ENCODE measurements around the gene BIN1.

DNA sequence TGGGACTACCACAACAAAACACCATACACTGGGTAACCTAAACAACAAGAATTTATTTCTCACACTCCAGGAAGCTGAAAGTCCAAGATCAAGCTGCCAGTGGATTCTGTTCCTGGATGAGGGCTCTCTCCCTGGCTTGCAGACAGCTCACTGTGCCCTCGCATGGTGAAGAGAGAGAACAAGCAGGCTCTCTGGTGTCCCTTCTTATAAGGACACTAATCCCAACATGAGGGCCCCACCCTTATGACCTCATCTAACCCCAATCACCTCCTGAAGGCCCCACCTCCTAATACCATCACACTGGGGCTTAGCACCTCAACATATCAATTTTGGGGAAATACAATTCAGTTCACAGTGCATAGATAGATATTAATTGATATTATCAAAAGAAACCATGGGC is 83.5 kb downstream of the BIN1 start:
- TF ChIP-seq SP1 (CRISPR knock-in tag; conservative IDR thresholded peaks at IDR 0.05) (no peak), E2F1 (CRISPR knock-in tag; IDR thresholded peaks at IDR 0.05) (no peak), NR2C2 (CRISPR knock-in tag; IDR thresholded peaks at IDR 0.05) (no peak), CREM (CRISPR knock-in tag; IDR thresholded peaks at IDR 0.05) (no peak), TEAD4 (CRISPR knock-in tag; IDR thresholded peaks at IDR 0.05) (no peak), JUN (CRISPR knock-in tag; IDR thresholded peaks at IDR 0.05) (no peak)
- TF ChIP-seq, protein P1, sequence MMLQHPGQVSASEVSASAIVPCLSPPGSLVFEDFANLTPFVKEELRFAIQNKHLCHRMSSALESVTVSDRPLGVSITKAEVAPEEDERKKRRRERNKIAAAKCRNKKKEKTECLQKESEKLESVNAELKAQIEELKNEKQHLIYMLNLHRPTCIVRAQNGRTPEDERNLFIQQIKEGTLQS (CRISPR knock-in tag; conservative IDR thresholded peaks at IDR 0.05): no peak
- TF ChIP-seq, protein P2, sequence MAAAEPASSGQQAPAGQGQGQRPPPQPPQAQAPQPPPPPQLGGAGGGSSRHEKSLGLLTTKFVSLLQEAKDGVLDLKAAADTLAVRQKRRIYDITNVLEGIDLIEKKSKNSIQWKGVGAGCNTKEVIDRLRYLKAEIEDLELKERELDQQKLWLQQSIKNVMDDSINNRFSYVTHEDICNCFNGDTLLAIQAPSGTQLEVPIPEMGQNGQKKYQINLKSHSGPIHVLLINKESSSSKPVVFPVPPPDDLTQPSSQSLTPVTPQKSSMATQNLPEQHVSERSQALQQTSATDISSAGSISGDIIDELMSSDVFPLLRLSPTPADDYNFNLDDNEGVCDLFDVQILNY (CRISPR knock-in tag; IDR thresholded peaks at IDR 0.05): no peak
- TF ChIP-seq, protein P3, sequence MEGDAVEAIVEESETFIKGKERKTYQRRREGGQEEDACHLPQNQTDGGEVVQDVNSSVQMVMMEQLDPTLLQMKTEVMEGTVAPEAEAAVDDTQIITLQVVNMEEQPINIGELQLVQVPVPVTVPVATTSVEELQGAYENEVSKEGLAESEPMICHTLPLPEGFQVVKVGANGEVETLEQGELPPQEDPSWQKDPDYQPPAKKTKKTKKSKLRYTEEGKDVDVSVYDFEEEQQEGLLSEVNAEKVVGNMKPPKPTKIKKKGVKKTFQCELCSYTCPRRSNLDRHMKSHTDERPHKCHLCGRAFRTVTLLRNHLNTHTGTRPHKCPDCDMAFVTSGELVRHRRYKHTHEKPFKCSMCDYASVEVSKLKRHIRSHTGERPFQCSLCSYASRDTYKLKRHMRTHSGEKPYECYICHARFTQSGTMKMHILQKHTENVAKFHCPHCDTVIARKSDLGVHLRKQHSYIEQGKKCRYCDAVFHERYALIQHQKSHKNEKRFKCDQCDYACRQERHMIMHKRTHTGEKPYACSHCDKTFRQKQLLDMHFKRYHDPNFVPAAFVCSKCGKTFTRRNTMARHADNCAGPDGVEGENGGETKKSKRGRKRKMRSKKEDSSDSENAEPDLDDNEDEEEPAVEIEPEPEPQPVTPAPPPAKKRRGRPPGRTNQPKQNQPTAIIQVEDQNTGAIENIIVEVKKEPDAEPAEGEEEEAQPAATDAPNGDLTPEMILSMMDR (IDR thresholded peaks at IDR 0.05): no peak
